ENCODE data around the gene KRT7.

Gene KRT7

GRCh38 chr12:52271158-52271557 lies 38.1 kb downstream of the KRT7 start:
- Histone ChIP-seq H3K36me3 (ENCODE audit: insufficient read depth, low read length) (no peaks in the 10 kb centered on the region), H3K9ac (ENCODE audit: low read depth, low read length, poor library complexity, severe bottlenecking) (no peak overlapping the region), H3K9me3 (ENCODE audit: insufficient read depth, low read depth, low read length) (no peaks in the 10 kb centered on the region), H3K4me3 (ENCODE audit: low read length, poor library complexity, severe bottlenecking) (no peak overlapping the region), H3K79me2 (ENCODE audit: insufficient read depth, low read length) (no peaks in the 10 kb centered on the region), H3K27me3 (ENCODE audit: insufficient read depth, low read length, poor library complexity, severe bottlenecking) (no peaks in the 10 kb centered on the region), H3K9me2 (replicated peaks; ENCODE audit: low read depth, low read length) (no peaks in the 10 kb centered on the region), H3K4me1 (ENCODE audit: insufficient read depth, low read length, poor library complexity, severe bottlenecking) (no peaks in the 10 kb centered on the region), H2AFZ (ENCODE audit: low read length) (no peak overlapping the region), H3F3A (ENCODE audit: low read depth) (no peaks in the 10 kb centered on the region), H3K4me2 (ENCODE audit: low read depth, low read length, poor library complexity, severe bottlenecking) (no peak overlapping the region), H4K20me1 (ENCODE audit: insufficient read depth, low read length, poor library complexity, severe bottlenecking) (no peaks in the 10 kb centered on the region)
- no peak for TF ChIP-seq CTCF (conservative IDR thresholded peaks at IDR 0.05; ENCODE audit: low read length)
- no peak for TF ChIP-seq EZH2phosphoT487 (IDR thresholded peaks at IDR 0.05; ENCODE audit: borderline replicate concordance)

GRCh38 chr12:52274521-52275120 lies 41.6 kb downstream of the KRT7 start, which contains the start of gene KRT86:
Gene KRT86 (plus strand): TSS chr12:52274645. CDS start chr12:52301917, 27,272 bp downstream.
- Histone ChIP-seq H3K9me2 (replicated peaks; ENCODE audit: low read depth, low read length) (no peaks in the 10 kb centered on the region), H3K9ac (ENCODE audit: low read depth, low read length, poor library complexity, severe bottlenecking) (no peak within 1 kb of the TSS), H3K4me3 (ENCODE audit: low read length, poor library complexity, severe bottlenecking) (no peak within 1 kb of the TSS), H3K4me1 (ENCODE audit: insufficient read depth, low read length, poor library complexity, severe bottlenecking) (peaks cover 21% of the 10 kb centered on the region), H4K20me1 (ENCODE audit: insufficient read depth, low read length, poor library complexity, severe bottlenecking) (no peaks in the 10 kb centered on the region), H3K79me2 (ENCODE audit: insufficient read depth, low read length) (no peaks in the 10 kb centered on the region), H3F3A (ENCODE audit: low read depth) (no peaks in the 10 kb centered on the region), H3K9me3 (ENCODE audit: insufficient read depth, low read depth, low read length) (no peaks in the 10 kb centered on the region), H3K27me3 (ENCODE audit: insufficient read depth, low read length, poor library complexity, severe bottlenecking) (no peaks in the 10 kb centered on the region), H2AFZ (ENCODE audit: low read length) (no peak within 1 kb of the TSS), H3K36me3 (ENCODE audit: insufficient read depth, low read length) (no peaks in the 10 kb centered on the region), H3K4me2 (ENCODE audit: low read depth, low read length, poor library complexity, severe bottlenecking) (no peak within 1 kb of the TSS)
- TF ChIP-seq EZH2phosphoT487 (IDR thresholded peaks at IDR 0.05; ENCODE audit: borderline replicate concordance) (no peak), CTCF (conservative IDR thresholded peaks at IDR 0.05; ENCODE audit: low read length) (no peak)

- TF ChIP-seq CTCF (conservative IDR thresholded peaks at IDR 0.05; ENCODE audit: low read length) (no peak), EZH2phosphoT487 (IDR thresholded peaks at IDR 0.05; ENCODE audit: borderline replicate concordance) (no peak)
- H3K9ac ChIP-seq (ENCODE audit: low read depth, low read length, poor library complexity, severe bottlenecking) = no peak overlapping the region
- H3K9me3 ChIP-seq (ENCODE audit: insufficient read depth, low read depth, low read length) = no peaks in the 10 kb centered on the region
- no peaks in the 10 kb centered on the region for H3K9me2 ChIP-seq (replicated peaks; ENCODE audit: low read depth, low read length)
- no peaks in the 10 kb centered on the region for H3K36me3 ChIP-seq (ENCODE audit: insufficient read depth, low read length)
- H3K4me1 ChIP-seq (ENCODE audit: insufficient read depth, low read length, poor library complexity, severe bottlenecking) = peaks cover 21% of the 10 kb centered on the region
- no peaks in the 10 kb centered on the region for H3F3A ChIP-seq (ENCODE audit: low read depth)
- no peak overlapping the region for H3K4me3 ChIP-seq (ENCODE audit: low read length, poor library complexity, severe bottlenecking)
- H4K20me1 ChIP-seq (ENCODE audit: insufficient read depth, low read length, poor library complexity, severe bottlenecking) = no peaks in the 10 kb centered on the region
- no peak overlapping the region for H2AFZ ChIP-seq (ENCODE audit: low read length)
- H3K27me3 ChIP-seq (ENCODE audit: insufficient read depth, low read length, poor library complexity, severe bottlenecking) = no peaks in the 10 kb centered on the region
- H3K4me2 ChIP-seq (ENCODE audit: low read depth, low read length, poor library complexity, severe bottlenecking) = no peak overlapping the region
- no peaks in the 10 kb centered on the region for H3K79me2 ChIP-seq (ENCODE audit: insufficient read depth, low read length)
Observed at GRCh38 chr12:52275686-52276085, 42.6 kb downstream of the KRT7 start.

Data from Loucy (cell line).